ENCODE results near the gene ASB10.

GRCh38 chr7:151177310-151177709 lies 9.7 kb downstream of the ASB10 start:
- TF ChIP-seq GABPA (IDR thresholded peaks at IDR 0.05; ENCODE audit: low read depth, low read length) (no peak), GABPA (CRISPR knock-in tag; IDR thresholded peaks at IDR 0.05; ENCODE audit: low read depth) (no peak), ELK4 (CRISPR knock-in tag; IDR thresholded peaks at IDR 0.05; ENCODE audit: borderline replicate concordance) (no peak), POLR2AphosphoS5 (IDR thresholded peaks at IDR 0.05; ENCODE audit: low read depth, low read length) (no peak), TOE1 (CRISPR knock-in tag; IDR thresholded peaks at IDR 0.05) (no peak), ZNF207 (IDR thresholded peaks at IDR 0.05; ENCODE audit: borderline replicate concordance) (no peak), BHLHE40 (IDR thresholded peaks at IDR 0.05; ENCODE audit: low read length) (no peak), SP1 (IDR thresholded peaks at IDR 0.05) (no peak), SP1 (CRISPR knock-in tag; IDR thresholded peaks at IDR 0.05) (no peak), PHF20 (CRISPR knock-in tag; IDR thresholded peaks at IDR 0.05) (no peak), MTA3 (CRISPR knock-in tag; IDR thresholded peaks at IDR 0.05) (no peak), E2F5 (CRISPR knock-in tag; conservative IDR thresholded peaks at IDR 0.05) (no peak), HNF1B (CRISPR knock-in tag; IDR thresholded peaks at IDR 0.05) (no peak), SATB2 (CRISPR knock-in tag; IDR thresholded peaks at IDR 0.05) (no peak)
